Measurements from ENCODE around the gene KLHDC4.
A peak's percentile ranks its signal among the peaks of the same experiment; 100 is the strongest.

The KLHDC4 gene

DNA sequence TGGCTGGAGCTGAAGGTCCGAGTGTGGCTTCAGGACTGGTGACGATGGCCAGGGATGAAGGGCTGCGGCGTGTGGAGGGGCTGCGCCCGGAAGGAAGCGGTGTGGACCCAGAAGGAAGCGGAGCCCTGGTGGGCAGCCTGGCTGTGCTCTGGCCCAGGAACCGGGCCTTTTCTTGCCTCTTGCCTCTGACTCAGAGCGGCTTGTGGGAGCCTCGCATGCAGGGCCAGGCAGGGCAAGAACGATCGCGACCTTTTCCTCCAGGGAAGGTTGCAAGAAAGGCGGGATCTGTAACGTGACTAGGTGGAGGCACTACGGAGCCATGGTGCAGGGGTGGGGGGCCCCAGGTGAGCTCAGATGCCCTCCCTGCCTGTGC lies 85.5 kb downstream of the KLHDC4 start:
- no peak for DNase-seq

DNA sequence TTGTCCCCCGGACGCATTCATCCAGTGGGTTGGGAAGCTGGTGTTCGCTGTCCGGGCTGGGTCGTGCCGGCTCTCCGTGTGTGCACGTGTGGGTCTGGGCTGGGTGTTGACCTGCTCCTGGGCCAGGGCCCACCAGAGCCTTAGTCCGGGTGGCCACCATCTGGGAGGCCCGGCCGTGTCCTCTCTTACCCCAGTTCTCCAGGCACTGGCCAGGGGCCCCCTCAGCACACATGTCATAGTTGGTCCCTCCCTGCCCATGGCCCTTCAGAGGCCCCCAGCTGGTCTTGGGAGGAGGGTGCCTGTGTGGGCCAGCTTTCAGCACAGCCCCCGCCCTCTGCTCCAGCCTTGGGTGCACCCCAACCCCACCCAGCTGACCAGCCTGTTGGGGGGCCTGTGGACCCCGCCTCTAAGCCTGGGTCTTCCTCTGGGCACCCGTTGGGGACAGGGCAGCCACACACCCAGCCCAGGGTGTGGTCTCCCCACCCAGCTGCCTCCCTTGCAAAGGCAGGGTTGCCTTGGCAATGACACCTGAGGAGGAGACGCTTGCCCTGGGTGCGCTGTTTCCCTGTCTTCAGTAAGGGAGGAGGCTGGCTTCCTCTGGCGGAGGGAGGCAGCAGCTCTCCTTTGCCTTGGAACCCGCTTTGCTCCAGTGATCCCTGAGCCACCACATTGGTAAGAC lies 86.1 kb downstream of the KLHDC4 start:
- no peak for DNase-seq

DNA sequence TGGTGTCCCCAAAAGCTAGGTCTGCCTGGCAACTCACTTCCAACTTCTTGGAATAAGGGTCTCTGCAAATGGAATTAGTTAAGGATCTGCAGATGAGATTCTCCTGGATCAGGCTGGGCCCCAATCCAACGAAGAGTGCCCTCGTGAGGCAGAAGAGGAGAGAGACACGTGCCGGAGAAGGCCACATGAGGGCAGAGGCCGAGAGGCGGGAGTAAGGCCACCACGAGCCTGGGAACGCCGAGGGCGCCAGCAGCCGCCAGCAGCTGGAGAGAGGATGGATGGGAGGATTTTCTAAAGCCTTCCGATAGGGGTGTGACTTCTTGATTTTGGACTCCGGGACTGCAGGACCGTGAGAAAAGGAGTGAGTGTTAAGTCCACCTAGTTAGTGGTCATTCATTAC lies 87.2 kb downstream of the KLHDC4 start:
- no peak for DNase-seq

DNA sequence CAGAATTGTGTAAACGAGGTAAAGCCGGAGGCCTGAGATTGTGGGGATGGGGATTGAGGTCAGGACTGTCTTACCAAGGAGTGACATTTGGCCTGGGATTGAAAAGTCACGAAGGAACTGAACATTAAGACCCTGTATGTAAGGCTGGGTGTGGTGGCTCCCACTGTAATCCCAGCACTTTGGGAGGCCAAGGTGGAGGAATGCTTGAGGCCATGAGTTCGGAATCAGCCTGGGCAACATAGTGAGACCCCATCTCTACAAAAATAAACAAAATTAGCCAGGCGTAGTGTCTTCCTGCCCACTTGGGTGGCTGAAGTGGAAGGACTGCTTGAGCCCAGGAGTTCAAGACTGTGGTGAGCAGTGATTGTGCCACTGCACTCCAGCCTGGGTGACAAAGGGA lies 88.0 kb downstream of the KLHDC4 start:
- DNase-seq, result no peak

DNA sequence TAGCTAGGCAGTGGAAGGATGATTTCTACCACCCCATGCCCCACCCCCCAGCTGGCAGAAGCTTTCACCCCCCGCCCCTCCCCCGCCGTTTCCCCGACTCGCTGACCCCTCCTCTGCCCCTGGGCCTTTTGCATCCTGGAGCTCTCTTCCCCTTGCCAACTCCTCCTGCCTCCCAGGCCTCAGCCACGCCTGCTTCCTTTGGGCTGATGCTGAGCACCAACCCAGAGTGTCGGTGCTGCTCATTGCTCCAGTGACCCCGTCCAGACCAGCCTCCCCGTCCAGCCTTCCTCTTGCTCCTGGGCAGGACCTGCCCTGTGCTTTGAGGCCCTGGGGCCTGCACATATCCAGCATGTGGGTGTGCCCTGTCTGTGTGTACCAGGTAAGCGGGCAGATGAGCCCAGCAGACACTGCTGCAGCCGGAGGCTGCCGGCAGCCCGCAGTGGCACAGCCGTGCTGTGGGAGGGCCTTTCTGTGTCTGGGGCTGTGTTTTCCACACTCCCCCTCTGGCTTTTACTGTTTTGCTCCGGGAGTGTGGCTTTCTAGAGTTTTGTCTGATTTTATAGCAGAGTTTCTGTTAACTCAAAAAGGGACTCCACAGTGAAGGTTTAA lies 90.6 kb downstream of the KLHDC4 start:
- DNase-seq, result no peak

DNA sequence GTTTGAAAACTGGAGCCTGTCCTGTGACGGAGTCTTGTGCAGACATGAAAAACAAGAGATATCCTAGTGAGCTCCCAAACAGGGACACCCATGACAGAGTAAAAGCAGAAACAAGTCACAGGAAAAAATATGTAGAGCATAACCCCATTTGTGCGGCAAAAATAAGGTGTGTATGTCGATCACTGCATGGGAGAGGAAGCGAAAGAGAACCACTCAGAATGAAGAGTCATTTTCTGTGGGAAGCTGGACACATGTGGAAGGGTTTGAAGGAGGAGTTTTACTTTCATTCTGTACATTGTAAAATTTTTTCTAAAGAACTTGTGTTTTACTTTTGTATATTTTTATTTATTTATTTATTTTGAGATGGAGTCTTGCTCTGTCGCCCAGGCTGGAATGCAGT lies 91.4 kb downstream of the KLHDC4 start:
- no peak for DNase-seq

DNA sequence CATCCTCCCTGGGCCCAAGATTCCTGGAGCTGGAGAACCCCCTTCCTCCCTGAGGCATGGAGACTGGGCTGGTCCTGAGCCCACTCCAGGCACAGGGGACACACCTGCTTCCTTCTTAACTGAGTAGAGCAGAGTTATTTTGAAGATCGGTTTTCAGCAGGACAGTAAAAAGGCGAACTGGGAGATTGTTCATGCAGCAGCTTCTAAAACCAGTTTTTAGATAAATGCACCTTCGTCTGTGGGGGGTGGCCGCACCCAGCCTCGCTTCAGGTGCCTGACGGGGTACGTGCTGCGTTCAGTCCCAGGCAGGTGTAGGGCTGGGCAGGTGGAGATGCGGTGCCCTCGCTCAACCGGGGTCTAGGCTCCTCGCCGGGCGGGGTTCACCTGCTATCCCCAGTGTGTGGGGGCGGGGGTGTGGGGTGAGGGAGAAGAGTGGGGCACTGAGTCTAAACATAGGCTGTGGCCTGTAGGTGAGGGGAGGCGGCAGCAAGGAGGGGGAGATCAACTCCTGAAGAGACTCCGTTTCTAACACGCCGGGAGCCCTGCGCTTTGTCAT lies 94.0 kb downstream of the KLHDC4 start:
- DNase-seq, result no peak

DNA sequence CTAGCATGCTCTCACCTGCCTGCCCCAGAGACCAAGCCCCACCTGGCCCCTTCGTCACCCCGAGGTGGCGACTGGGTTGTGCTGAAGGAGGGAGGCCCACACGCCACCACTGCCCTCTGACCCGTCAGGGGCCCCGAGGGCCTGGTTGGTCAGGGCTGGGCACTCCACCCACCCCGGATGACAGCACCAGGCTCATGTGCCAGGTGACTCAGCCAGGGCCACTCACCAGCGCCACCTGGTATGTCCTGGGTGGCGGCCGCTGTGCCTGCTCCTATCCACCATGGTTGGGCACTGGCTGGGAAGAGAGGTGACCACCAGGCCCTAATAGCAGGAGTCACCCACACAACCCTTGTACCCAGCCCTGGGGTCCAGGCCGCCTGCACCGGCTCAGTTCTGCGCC lies 94.6 kb downstream of the KLHDC4 start:
- no peak for DNase-seq

DNA sequence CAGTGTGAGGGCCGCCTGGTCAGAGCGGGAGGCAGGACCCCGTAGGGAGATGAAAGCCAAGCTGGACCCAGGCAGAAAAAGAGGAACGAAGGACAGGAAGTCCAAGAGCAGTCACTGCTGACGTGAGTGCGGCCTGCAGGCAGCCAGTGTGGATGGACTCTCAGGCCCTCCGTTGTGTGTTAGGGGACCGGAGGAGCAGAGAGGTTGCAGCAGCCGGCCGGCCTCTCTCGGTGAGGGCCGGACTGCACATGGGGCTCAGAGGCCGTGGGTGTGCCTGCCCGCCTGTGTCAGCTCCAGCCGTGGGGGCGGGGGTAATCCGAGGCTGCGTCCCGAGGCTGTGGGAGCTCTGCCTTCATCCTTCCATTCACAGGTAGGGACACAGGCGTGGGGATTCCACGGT lies 96.1 kb downstream of the KLHDC4 start:
- no peak for DNase-seq

DNA sequence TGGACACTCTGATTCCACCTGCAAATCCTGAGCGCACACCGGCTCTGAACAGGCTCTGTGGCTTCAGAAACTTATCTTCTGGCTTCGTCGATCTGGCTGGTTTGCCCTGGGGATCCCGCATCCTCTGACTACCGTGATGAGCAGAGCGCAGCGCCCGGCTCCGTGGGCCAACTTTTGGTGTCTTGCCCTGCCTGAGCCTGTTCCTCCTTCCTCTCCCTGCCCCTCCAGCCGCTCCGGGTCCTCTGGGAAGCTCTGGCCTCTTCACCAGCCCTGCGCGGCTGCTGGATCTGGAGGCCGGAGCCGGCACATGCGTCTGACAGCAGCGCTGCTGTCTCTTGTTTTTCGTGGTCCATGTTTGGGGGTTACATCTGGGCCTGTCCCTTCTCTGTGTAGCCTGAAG lies 97.8 kb downstream of the KLHDC4 start:
- DNase-seq, result no peak

DNA sequence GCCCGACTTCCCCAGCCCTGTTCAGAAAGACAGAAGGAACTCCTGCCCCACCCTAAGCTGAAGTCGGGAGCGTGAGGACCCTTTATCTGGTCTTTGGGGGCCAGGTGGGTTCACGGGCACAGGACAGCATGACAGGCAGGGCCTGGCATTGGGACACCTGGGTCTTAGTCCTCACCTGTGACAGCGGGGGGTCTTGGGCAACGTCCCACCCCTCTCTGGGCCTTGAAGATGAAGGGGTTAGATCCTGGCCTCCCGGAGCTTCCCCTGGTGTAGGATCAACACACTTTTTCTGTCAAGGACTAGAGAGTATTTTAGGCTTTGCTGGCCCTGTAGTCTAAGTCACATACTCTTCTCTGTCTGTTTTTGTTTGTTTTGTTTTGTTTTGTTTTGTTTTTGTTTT lies 98.3 kb downstream of the KLHDC4 start:
- no peak for DNase-seq

DNA sequence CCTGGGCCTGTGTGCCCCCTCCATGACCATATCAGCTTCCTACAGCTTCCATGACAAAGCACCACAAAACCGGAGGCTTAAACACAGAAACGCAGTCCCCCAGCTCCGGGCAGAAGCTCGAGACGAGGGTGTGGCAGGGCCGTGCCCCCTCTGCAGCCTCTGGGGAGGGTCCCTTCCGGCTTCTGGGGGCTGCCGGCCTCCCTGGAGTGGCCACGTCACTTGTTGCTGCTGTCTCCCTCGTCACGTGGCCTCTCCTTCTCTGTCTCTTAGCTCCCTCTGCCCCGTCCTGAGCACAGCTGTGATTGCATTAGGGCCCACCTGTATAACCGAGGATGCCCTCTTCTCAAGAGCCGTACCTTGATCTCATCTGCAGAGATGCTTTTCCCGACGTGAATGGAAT lies 98.9 kb downstream of the KLHDC4 start:
- no peak for DNase-seq

DNA sequence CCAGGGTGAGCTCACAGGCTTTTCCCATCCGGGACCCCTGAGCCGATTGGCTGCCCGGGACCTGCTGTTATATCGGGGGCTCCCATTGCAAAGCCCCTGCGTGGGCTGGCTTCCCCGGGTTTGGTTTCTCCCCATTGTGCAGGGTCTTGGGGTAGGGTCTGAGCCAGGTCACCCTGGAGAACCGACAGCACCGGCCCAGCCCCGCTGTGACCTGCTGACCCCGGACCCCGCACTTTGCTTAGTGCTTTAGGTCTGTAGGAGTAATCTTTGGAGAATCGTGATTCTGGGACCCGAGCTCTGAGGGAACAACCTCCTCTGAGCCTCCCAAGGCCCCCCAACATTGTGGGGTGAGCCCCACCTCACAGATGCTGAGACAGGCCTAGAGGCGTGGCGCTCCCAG lies 100.6 kb downstream of the KLHDC4 start:
- DNase-seq, result no peak

DNA sequence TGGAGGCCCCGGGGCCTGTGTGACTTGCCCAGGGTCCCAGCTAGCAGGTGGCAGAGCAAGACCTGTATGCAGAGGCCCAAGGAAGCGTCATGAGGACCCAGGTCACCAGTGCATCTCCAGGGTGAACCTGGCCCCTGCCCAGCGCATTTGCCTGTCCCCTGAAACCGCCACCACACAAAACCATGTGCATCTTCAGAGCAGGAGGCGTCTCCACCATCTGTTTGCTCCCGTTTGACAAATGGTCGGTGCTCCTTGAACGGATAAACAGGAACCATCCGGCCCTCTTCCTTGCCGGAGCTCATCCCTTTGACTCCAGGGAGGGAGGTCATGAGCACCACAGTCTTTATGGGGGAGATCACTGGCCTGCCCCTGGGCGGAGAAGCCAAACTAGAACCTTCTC lies 101.0 kb downstream of the KLHDC4 start:
- no peak for DNase-seq

DNA sequence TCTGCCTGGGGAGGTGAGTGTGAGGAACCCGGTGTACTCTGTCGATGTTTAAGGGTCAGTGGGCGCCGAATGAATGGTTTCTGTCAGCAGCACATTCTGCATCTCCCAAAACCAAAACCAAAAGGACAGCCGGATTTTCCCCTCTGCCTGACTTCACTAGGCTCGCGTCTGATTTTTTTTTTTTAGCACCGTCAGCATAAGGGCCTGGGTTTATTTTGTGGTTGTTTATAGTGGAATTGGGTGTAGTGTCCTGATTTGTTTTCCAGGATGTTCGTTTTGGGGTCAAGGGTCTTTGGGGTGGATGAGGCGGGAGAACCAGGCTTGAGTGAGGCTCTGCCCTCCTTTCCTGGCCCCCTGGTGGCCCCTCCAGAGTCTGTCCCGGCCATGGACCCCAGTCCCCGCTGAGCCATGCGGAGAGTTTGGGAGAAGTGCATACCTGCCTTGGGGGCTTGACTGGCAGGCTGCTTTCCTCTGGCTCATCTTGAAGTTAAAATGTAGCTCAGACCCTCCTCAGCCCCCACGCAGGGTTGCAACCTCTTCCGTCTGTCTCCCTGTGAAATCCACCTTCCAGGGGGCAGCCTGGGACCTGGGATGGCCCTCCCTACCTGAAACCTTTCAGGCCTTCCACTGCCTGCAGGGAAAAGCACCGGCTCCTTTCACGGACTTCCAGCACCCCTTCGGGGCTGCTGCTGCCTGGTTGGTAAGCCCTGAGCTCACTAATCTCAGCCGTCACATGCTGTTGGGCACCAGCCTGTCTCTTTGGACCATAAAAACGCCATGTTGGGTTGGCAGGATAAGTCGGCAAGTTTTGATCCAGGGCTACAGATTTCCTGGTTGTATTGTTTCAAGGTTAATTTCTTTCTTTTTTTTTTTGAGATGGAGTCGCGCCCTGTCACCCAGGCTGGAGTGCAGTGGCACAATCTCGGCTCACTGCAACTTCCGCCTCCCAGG lies 103.3 kb downstream of the KLHDC4 start:
- DNase-seq, result no peak

DNA sequence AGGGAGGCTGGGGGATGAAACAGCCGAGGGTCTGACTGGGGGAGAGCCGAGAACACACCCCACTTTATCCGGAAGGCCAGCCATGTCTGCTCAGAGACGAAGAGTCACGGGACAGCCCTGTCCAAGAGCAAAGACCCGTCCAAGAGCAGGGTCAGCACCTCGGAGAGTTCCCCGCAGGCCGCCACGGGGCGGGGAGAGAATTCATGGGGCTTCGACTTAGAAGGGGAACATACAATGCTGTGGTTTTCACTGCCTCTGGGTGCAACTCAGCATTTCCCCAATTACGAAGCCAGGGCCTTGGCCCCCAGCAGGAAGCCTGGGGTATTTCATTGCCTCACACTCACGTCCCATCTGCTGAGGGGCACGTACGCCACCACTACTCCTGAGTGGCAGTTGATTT lies 104.2 kb downstream of the KLHDC4 start:
- peak; percentile 84 for DNase-seq

DNA sequence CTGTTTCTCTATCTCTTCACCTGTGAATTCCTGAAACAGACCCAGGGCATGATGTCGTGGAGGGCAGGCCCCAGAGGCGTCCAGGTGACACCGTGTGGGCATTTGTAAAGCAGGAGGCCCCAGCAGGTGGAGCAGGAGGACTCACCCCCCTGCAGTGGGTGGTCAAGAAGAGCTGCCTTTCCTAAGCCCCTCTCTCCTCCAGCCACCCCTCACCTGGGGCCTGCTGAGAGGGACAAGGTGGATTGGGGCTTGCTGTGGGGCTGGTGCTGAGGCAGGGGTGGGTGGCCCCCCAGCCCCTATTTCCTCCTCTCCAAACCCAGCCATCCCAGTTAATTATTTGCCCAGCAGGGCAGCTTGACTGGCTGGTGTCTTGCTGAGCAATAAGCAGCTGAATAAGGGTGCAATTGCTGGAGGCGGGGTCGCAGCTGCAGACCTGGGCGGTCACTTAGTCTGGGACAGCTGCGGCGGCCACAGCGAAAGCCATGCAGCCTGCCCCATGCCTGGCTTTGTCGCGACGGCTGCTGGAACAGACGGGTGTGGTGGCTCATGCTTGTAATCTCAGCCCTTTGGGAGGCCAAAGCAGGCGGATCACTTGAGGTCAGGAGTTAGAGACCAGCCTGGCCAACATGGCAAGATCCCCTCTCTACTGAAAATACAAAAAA lies 107.1 kb downstream of the KLHDC4 start:
- DNase-seq, result no peak

All from hematopoietic multipotent progenitor cell treated with erythropoietin and hydrocortisone succinate and interleukin-3 and kit ligand, for 6 days (in vitro differentiated cells).